Measurements from ENCODE around the gene PTPN14.
"Not testable (repeated sequence)": the region's sequence is repeated elsewhere in the genome, so short reads cannot be mapped to it uniquely, and the experiment has no call there.

Gene PTPN14

DNA sequence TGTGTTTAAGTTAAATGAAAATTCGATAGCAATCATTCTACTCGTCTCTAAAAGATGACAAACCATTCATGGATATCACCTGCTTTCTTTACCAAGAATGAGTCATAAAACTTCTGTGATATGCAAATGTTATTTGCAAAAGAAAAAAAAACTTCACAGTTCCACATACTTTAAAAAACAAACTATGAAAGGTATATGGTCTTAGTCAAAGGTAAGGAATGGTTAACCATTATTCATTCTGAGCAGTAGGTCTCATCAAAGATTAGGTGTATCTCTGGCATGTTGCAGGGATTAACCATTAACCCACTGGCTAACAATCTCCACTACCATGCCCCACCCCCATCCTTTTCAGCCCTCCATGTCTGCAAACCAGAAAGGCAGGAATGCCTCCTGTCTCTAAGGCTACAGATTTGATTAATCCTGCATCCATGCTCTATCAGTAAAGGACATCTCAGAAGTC is 44.4 kb downstream of the PTPN14 start:
- DNase-seq = no peak

DNA sequence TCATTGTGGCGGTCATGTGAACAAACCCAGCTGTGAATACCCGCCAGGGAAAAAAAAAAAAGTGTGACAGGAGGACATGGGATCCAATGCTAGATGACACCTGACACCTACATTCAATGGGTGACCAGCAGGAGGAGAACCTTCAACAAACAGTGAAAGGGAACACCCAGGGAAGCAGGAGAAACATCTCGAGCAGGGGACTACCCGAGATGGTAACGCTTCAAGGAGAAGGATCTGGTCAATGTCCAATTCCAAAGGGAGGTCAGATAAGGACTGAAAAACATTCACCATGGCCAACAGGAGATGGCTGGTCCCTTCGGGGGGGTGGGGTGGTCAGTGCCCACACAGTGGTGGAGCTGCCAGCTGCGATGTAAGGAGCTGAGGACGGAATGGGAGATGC is 46.3 kb downstream of the PTPN14 start:
- DNase-seq = no peak

GRCh38 chr1:214504330-214504729 is 47.1 kb downstream of the PTPN14 start:
- no peak for DNase-seq

- DNase-seq = no peak
Observed at GRCh38 chr1:214503553-214503952, 47.8 kb downstream of the PTPN14 start.

DNA sequence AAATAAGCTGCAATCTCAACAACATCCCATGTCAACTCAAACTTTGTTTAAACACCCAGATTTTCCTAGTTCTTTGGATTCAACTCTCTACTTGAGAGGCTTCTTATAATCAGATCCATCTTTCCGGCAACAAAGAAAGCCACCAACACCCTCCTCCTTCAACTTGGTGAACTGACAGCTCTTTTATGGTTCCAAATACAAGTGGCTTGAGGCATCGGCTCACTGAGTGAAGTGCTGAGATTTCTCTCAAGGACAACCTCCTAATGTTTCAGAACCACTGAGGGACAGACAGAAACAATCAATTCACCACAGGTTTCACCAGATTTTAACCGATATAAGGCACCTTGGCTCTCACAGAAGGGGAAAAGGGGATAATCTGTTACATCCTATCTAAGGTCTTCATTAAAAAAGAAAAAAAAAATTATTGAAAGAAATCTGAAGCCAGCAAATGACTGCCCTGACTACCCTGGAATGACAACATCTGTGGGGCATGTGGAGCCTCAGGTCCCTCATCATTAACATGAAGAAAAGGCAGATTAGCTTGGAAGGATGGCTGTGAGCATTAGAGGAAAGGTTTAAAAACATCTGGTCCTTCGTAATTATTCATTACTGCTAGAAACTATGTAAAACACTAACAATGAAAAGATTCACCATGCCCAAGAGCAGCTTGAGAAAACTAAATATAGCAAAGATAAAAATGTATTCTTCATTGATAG is 50.9 kb downstream of the PTPN14 start:
- DNase-seq = no peak

- DNase-seq = no peak
Observed at GRCh38 chr1:214499732-214500131, 51.7 kb downstream of the PTPN14 start.

- no peak for DNase-seq
Observed at GRCh38 chr1:214498021-214498420, 53.4 kb downstream of the PTPN14 start.

DNA sequence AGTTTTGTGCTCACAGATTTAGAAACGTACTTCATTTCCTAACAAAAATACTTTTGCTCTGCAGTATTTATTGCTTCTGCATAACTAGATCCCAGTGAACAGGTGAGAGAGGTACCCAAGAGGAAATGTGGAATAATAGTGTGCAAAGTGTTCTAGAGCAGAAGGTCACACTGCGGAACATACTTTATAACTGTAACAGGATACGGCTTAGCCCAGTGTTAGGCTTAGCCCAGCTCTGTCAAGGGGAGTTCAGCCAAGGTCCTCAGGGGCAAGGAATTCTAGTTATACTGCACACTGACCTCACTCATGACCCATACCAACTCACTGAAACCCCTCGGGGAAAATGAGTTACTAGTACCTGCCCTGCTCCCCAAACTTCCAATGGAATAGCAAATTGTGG is 55.3 kb downstream of the PTPN14 start:
- no peak for DNase-seq

GRCh38 chr1:214494706-214495105 is 56.7 kb downstream of the PTPN14 start:
- no peak for DNase-seq

DNA sequence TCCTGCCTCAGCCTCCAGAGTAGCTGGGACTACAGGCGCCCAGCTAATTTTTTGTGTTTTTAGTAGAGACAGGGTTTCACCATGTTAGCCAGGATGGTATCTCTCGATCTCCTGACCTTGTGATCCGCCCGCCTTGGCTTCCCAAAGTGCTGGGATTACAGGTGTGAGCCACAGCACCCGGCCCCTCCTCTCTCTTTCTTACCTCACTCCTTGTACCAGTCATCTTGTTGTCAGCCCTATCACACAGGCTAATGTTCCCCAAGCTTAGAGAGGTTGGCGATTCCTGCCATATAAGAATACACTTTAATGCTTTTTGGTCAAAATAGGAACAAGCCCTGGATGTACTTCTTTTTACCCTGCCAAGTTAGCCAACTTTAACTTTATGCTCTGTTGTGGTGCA is 57.2 kb downstream of the PTPN14 start:
- not testable (repeated sequence) for DNase-seq

DNA sequence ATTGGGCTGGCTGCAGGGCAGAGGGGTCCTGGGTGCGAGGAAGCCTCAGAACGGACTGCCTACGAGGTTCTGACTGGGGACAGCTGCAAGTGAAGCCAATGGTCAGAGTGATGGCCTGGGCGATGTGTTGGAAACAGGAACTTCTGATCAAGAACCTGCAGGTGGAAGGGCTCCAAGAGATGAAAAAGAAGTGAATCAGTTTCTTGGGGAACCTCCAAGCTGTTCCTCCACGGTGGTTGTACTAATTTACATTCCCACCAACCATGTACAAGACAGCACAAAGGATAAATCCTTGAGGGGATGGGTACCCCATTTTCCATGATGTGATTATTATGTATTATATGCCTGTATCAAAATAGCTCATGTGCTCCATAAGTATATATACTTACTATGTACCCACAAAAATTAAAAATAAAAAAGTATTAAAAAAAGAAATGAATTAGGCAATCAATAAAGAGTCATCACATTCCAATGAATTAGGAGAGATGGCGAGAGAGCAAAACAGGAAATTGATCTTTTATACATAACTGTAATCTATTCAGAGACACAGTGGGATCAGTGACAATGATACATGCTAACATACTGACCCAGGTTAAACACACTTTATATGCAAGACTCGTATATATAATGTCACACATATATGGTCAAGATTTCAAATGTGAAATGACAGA is 58.1 kb downstream of the PTPN14 start:
- no peak for DNase-seq

DNA sequence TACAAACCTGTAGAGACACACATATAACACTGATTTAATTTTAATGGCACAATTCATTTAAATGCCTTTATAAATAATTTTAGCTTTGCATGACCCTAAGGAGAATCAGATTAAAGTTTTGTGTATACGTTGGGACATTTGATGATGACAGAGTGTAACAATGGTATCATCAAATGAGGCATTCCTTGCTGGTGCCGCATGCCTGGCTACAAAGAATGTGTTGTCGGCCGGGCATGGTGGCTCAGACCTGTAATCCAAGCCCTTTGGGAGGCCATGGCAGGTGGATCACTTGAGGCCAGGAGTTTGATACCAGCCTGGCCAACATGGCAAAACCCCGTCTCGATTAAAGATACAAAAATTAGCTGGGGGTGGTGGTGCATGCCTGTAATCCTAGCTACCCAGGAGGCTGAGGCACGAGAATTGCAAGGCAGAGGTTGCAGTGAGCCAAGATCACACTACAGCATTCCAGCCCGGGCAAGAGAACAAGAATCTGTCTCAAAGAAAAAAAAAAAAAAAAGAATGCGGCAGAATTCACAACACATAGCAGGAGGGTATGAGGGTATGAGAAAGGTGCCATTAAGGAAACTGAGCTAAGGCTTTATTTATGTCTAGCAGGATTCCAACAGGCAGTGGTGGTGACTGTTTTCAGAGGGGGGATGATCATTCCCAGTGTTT is 58.9 kb downstream of the PTPN14 start:
- DNase-seq = no peak

GRCh38 chr1:214491468-214492146 is 59.8 kb downstream of the PTPN14 start:
- DNase-seq = no peak

GRCh38 chr1:214485151-214485550 is 66.3 kb downstream of the PTPN14 start:
- DNase-seq = no peak

GRCh38 chr1:214483180-214483579 is 68.2 kb downstream of the PTPN14 start:
- DNase-seq = not testable (repeated sequence)

- not testable (repeated sequence) for DNase-seq
Observed at GRCh38 chr1:214481983-214482634, 69.3 kb downstream of the PTPN14 start.

- no peak for DNase-seq
Observed at GRCh38 chr1:214476986-214477870, 74.2 kb downstream of the PTPN14 start.

- no peak for DNase-seq
Observed at GRCh38 chr1:214476229-214476985, 75.0 kb downstream of the PTPN14 start.

DNA sequence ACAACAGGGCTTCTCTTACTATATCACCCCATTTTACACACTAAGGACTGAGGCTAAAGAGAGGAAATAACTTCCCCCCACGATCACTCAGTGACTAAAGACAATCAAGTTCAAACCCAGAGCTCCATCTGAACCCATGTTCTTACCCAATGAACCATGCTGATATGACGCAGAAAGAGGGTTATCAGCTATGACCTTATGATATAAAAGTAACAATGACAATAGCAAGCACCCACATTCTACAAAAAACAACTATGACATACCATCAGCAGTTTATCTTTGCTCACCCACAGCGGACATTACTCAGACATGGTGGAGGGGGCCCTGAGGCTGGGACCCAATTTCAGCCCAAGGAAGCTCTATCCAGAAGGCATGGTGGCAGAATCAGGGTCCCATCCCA is 75.7 kb downstream of the PTPN14 start:
- no peak for DNase-seq

GRCh38 chr1:214475331-214475730 is 76.1 kb downstream of the PTPN14 start:
- no peak for DNase-seq

DNA sequence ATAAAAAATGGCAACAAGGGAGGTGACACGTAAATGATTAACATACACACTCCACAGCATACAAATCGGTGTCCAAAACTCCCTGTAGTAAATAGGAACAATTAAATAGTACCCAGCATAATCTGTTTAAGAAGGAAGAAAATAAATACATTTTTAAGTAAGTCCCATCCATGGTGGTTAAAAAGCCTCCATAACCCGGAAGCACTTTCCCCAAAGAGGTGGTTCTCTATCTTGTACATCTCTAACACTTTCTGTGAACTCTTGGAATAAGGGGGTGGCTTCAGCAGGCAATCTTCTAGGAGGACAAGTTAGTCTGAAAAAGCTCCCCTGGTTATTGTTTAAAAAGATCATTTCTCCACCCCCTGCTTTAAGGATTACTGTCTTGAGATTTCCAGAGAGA is 76.9 kb downstream of the PTPN14 start:
- DNase-seq = no peak

Measured in CD4-positive, alpha-beta T cell treated with Interleukin-4 for 1 hour (primary cell).